ENCODE data around the gene EZH1.

GRCh38 chr17:42720996-42721583 lies 23.8 kb downstream of the EZH1 start:
- TF ChIP-seq CTCF (IDR thresholded peaks at IDR 0.05): peak; percentile 48 to 77 (median 72)
- no peak for TF ChIP-seq POLR2A (IDR thresholded peaks at IDR 0.05)

All from testis (tissue), 2 donors.